Vagina (tissue), 2 donors: ENCODE results near the gene MAML3. TPM values are rescaled to one million over a fixed set of nuclear protein-coding genes. Genes with fewer than 3 reads are reported as not detected.

Experiments used
- DNase-seq, 2 donors: peaks; one replicate each; pipeline ENCODE4 v3.0.0-alpha.2; 2017; ENCODE audit errors: extremely low spot score in 2 of 2
- H3K27ac ChIP-seq: fragments of 200-600 bp; sonication (generic); one replicate; pipeline ENCODE4 v1.5.1; 2019
- H3K27me3 ChIP-seq: fragments of 200-600 bp; sonication (generic); one replicate; pipeline ENCODE4 v1.5.1; 2019
- H3K36me3 ChIP-seq, 2 donors: fragments of 200-600 bp; sonication (generic); one replicate each; pipeline ENCODE4 v1.5.1; 2017 to 2019
- H3K4me1 ChIP-seq: fragments of 200-600 bp; sonication (generic); one replicate; pipeline ENCODE4 v1.5.1; 2019
- H3K4me3 ChIP-seq, 2 donors: fragments of 200-600 bp; sonication (generic); 1 replicate in 1 of 2; 2 replicates in 1 of 2; pipeline ENCODE4 v1.5.1; 2016 to 2019
- H3K9me3 ChIP-seq: fragments of 200-600 bp; sonication (generic); one replicate; pipeline ENCODE4 v1.5.1; 2019
- CTCF ChIP-seq, 3 experiments: fragments of 450-650 bp in 2 of 3; fragments of 200-600 bp in 1 of 3; sonication (generic) in 1 of 3; IDR thresholded peaks; one replicate each; pipeline ENCODE4 v1.5.1; 2017 to 2019; ENCODE audit warnings: antibody characterized with exemption in 3 of 3, mild to moderate bottlenecking in 2 of 3, moderate library complexity in 2 of 3
- POLR2A ChIP-seq, 2 donors: fragments of 450-650 bp; IDR thresholded peaks; one replicate each; pipeline ENCODE4 v1.6.1; 2017; ENCODE audit warnings: antibody characterized with exemption in 2 of 2, mild to moderate bottlenecking in 2 of 2, moderate library complexity in 2 of 2
- POLR2AphosphoS5 ChIP-seq, 2 donors: sonication (generic); formaldehyde crosslinking; IDR thresholded peaks; one replicate each; pipeline ENCODE4 v1.9.0; 2017; ENCODE audit warnings: antibody characterized with exemption in 2 of 2, mild to moderate bottlenecking in 2 of 2, low read depth in 1 of 2; ENCODE audit not compliant: insufficient read depth in 1 of 2
- intact Hi-C: fragments of 100-400 bp; cut with DNase I; formaldehyde crosslinking; loops from one replicate; pipeline ENCODE4 v1.15.1; 2023
- total RNA-seq: library from RNA; depleted of rRNA; stranded (reverse); fragments of >200 nt; gene quantifications from one replicate; pipeline ENCODE4 v1.2.3, GENCODE V29; 2016

MAML3 gene
- total RNA-seq, 1 donor from 2014 or later = 16.2 TPM

- no peaks in the 10 kb centered on the region for H3K27me3 ChIP-seq
- H3K4me3 ChIP-seq = no peak overlapping the region
- H3K4me1 ChIP-seq = peaks cover 36% of the 10 kb centered on the region
- intact Hi-C loops = no loop called here
- TF ChIP-seq POLR2AphosphoS5 (IDR thresholded peaks at IDR 0.05; ENCODE audit: insufficient read depth in 1 of 2, low read depth in 1 of 2) (no peak), POLR2A (IDR thresholded peaks at IDR 0.05) (no peak), CTCF (IDR thresholded peaks at IDR 0.05) (no peak)
- no peak for DNase-seq
- H3K27ac ChIP-seq = no peak overlapping the region
- H3K9me3 ChIP-seq = no peaks in the 10 kb centered on the region
- H3K36me3 ChIP-seq = peaks cover 0 to 3% of the 10 kb centered on the region in 2 donors
These were observed 481.3 kb downstream of the MAML3 start for GRCh38 chr4:139672732-139673131.

DNA sequence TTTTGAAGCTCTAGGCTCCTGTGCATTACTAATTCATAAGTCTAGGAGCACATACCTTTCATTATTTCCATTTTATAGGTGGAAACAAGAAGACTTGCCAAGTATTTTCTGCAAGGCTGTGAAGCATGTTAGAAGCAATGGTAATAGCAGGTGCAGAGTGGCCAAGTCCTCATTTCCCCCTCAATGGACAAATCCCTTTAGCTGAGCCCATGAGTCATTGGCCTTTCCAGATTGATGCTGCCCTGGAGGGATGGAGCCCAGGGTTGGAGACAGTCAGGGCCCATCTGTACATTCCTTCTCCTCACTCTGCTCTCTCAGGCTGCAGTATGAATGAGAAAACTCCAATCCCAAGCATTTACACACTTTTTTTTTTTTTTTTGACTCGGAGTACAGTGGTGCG, 481.8 kb downstream of the MAML3 start:
- H3K36me3 ChIP-seq = peaks cover 0 to 3% of the 10 kb centered on the region in 2 donors
- no peaks in the 10 kb centered on the region for H3K27me3 ChIP-seq
- H3K4me1 ChIP-seq = peaks cover 36% of the 10 kb centered on the region
- H3K9me3 ChIP-seq = no peaks in the 10 kb centered on the region
- no peak for TF ChIP-seq CTCF (IDR thresholded peaks at IDR 0.05)
- no peak for TF ChIP-seq POLR2A (IDR thresholded peaks at IDR 0.05)
- no peak for TF ChIP-seq POLR2AphosphoS5 (IDR thresholded peaks at IDR 0.05; ENCODE audit: insufficient read depth in 1 of 2, low read depth in 1 of 2)
- H3K4me3 ChIP-seq = no peak overlapping the region
- no peak overlapping the region for H3K27ac ChIP-seq
- no peak for DNase-seq
- intact Hi-C loops = no loop called here

- TF ChIP-seq POLR2AphosphoS5 (IDR thresholded peaks at IDR 0.05; ENCODE audit: insufficient read depth in 1 of 2, low read depth in 1 of 2) (no peak), CTCF (IDR thresholded peaks at IDR 0.05) (no peak), POLR2A (IDR thresholded peaks at IDR 0.05) (no peak)
- intact Hi-C loops = no loop called here
- Histone ChIP-seq H3K4me3 (no peak overlapping the region), H3K27me3 (no peaks in the 10 kb centered on the region), H3K36me3 (peaks cover 0 to 3% of the 10 kb centered on the region in 2 donors), H3K9me3 (no peaks in the 10 kb centered on the region), H3K27ac (no peak overlapping the region), H3K4me1 (peaks cover 33% of the 10 kb centered on the region)
- no peak for DNase-seq
These were observed 483.2 kb downstream of the MAML3 start for GRCh38 chr4:139670775-139671174.

- Histone ChIP-seq H3K4me1 (peaks cover 38% of the 10 kb centered on the region), H3K9me3 (no peaks in the 10 kb centered on the region), H3K4me3 (no peak overlapping the region), H3K27me3 (no peaks in the 10 kb centered on the region), H3K36me3 (peaks cover 0 to 3% of the 10 kb centered on the region in 2 donors), H3K27ac (no peak overlapping the region)
- no peak for TF ChIP-seq CTCF (IDR thresholded peaks at IDR 0.05)
- TF ChIP-seq POLR2AphosphoS5 (IDR thresholded peaks at IDR 0.05; ENCODE audit: insufficient read depth in 1 of 2, low read depth in 1 of 2) = no peak
- no peak for TF ChIP-seq POLR2A (IDR thresholded peaks at IDR 0.05)
- intact Hi-C loops = no loop called here
- no peak for DNase-seq
These were observed 484.1 kb downstream of the MAML3 start for GRCh38 chr4:139669890-139670289.

GRCh38 chr4:139669335-139669734, 484.6 kb downstream of the MAML3 start:
- Histone ChIP-seq H3K9me3 (no peaks in the 10 kb centered on the region), H3K4me3 (no peak overlapping the region), H3K27me3 (no peaks in the 10 kb centered on the region), H3K36me3 (peaks cover 0 to 3% of the 10 kb centered on the region in 2 donors), H3K27ac (no peak overlapping the region), H3K4me1 (peaks cover 42% of the 10 kb centered on the region)
- TF ChIP-seq POLR2AphosphoS5 (IDR thresholded peaks at IDR 0.05; ENCODE audit: insufficient read depth in 1 of 2, low read depth in 1 of 2) = no peak
- TF ChIP-seq POLR2A (IDR thresholded peaks at IDR 0.05) = no peak
- no peak for TF ChIP-seq CTCF (IDR thresholded peaks at IDR 0.05)
- no peak for DNase-seq
- intact Hi-C loops = no loop called here
